HG02870 (cell line): ENCODE data around the gene COL9A1.

Experiments used
- ATAC-seq: cut with Tn5 transposase; IDR thresholded peaks from one replicate; pipeline ENCODE4 v1.9.1; 2021; ENCODE audit warnings: mild to moderate bottlenecking, moderate library complexity; ENCODE audit not compliant: unreplicated experiment

Gene COL9A1

DNA sequence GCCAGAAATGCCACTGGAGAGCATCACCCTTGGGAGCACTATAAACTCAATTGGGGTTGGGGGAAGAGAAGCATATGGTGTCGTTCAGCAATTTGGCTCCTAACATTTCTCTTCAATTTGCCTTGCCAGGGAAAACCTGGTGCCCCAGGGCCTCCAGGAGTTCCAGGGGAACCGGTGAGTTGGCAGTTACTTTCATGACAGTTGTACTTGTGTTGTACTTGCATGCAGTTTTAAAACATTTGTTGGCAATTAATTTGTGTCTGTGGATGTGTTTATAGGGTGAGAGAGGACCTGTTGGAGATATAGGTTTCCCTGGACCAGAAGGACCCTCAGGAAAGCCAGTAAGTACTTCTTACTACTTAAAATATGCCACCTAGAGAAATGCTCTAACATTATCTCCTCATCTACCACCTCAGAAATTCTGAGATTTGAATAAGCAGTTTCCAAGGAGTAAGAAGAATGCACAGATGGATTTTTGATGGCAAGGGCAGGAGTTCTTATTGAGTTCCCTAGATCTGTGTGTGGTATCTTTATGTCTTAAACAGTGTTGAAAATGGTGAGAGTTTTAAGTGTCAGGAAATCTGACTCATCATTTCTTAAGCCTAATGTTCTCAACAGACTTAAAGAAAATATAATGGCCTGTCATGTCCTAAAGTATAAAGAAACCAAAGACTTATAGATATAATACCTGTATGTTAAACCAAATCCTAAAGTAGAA is 122.5 kb downstream of the COL9A1 start:
- ATAC-seq: peak; percentile 6

DNA sequence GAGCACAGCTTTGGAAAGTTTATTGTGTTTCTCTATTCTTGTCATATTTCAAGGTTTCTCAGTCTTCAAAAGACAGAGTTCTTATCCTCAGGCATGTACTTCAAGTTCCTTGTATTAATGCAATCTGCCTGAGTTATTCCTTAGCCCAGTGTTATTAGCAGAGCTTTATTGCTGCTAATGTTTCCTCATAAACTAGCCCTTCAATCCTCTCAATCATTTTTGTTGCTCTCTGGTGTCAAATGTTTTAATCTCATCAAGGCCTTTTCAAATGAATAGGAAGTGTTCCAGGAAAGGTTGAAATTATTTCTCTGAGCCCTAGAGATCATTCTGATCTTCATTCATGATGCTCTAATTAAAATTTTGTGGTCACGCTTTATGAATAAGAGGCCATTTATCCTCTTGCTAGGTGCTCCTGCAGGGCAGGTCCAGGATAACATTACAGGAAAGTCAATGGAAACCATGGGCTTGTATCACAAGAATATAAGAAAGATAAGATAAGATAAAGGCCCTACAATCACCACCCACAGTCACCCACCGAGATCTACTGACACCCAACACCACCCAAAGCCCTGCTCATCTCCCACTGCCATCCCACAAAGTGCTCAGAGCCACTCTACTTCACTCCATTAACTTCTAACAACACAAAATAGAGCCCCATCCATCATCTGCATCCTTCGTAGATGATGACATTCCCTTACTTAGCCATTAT is 125.9 kb downstream of the COL9A1 start:
- ATAC-seq: no peak

DNA sequence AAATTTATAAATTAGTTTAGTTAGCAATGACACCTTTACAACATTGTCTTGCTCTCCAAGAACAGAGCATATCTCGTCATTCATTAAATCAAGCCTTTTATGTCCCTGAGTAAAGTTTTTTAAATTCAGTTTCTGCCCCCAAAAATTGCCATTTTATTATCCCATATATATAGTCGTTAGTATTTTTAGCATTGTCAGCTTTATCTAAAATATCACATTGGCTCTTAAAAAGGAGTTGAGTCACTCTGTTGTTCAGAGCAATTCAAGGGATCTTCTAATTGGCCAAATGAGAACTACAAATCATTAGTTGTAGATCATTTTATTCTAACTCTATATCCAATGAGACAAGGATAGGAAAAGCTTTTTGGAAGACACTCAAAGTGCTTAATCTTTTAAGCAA is 127.1 kb downstream of the COL9A1 start:
- ATAC-seq: no peak

DNA sequence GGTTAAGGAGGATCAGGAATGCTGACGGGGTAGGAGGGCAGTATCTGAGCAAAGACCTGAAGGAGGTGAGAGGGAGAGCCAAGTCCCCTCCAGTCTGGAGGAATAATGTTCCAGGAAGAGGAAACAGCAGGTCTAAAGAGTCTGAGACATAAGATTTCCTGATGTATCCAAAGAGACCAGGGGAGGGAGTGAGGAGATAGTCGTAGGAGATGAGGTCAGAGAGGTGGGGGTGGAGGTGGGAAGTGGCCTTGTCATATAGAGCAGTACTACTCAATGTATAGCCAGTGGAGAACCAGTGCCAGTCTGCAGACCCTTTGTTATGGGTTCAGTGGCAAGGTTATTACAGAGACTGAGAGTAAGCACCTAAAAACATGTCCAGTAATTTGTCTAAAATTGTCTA is 130.6 kb downstream of the COL9A1 start:
- no peak for ATAC-seq

DNA sequence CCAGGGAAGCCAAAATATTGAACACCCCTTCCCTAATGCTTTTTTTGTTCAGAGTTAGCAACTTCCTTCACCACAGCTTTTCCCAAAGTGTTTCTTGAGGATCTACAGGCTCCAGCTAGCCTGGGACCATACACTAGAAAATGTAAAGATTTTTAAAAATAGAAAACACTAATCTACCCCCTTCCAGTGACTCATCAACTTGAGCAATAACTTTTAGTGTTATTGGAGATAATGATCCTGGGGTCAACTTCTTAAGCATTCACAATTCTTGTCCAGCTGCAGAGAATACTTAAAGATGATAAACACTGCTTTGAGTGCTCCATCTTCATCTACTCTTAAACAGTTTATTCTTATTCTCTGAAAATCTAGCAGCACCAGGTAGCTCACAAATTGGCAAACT is 131.6 kb downstream of the COL9A1 start:
- no peak for ATAC-seq

DNA sequence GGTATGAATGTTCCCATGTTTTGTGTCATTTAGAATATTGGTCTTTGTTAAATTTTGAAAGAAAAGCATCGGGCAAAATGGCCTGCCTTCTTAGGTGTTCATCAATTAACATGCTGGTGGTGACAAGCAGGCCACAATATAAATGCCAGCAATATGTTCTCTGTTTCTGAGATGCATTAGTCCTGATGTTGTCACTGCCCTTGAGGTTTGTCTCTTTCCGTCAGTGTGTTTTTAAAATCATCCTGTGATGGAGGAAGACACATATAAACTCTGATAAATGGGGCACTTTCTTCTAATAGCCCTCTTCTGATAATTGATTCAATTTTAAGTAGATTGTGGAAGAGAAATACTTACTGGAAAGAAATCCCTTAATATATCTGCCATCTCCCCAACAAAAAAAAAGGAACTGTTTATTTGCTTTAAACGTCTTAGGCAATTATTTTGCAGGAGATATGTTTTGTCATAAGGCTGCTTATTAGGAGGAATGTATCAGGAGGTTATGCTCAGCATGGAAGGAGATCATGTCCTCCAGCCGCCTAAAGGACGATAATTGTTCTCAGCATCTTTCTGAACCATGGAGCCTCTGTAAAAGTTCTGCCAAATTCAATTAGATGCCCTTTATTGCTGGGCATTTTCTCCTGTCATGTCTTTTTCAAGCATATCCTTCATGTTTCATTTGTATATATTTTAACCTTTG is 134.1 kb downstream of the COL9A1 start:
- no peak for ATAC-seq
